ENCODE results near the gene KRTAP10-10.
"Not testable (repeated sequence)": the region's sequence is repeated elsewhere in the genome, so short reads cannot be mapped to it uniquely, and the experiment has no call there.

KRTAP10-10 gene

GRCh38 chr21:44667612-44668011 is 30.5 kb downstream of the KRTAP10-10 start:
- Histone ChIP-seq H3K9me3 (ENCODE audit: control insufficient read depth in 2 of 2, low read length in 2 of 2) (peaks cover 3 to 11% of the 10 kb centered on the region in 2 donors), H3K27ac (ENCODE audit: low read length) (no peak overlapping the region), H3K4me1 (ENCODE audit: control insufficient read depth, insufficient read depth, low read length) (no peaks in the 10 kb centered on the region), H3K4me3 (ENCODE audit: low read length in 2 of 2) (no peak overlapping the region), H3K9ac (ENCODE audit: low read length in 2 of 2) (no peak overlapping the region), H3K36me3 (ENCODE audit: control insufficient read depth in 2 of 2, insufficient read depth in 2 of 2, low read length in 2 of 2) (no peaks in the 10 kb centered on the region), H3K27me3 (ENCODE audit: control insufficient read depth in 1 of 2, insufficient read depth in 2 of 2, low read length in 2 of 2) (peaks cover 0 to 7% of the 10 kb centered on the region in 2 donors)

GRCh38 chr21:44670642-44671432 is 33.7 kb downstream of the KRTAP10-10 start:
- Histone ChIP-seq H3K36me3 (ENCODE audit: control insufficient read depth in 2 of 2, insufficient read depth in 2 of 2, low read length in 2 of 2) (no peaks in the 10 kb centered on the region), H3K9me3 (ENCODE audit: control insufficient read depth in 2 of 2, low read length in 2 of 2) (peaks cover 4 to 14% of the 10 kb centered on the region in 2 donors), H3K9ac (ENCODE audit: low read length in 2 of 2) (no peak overlapping the region), H3K4me1 (ENCODE audit: control insufficient read depth, insufficient read depth, low read length) (no peaks in the 10 kb centered on the region), H3K4me3 (ENCODE audit: low read length in 2 of 2) (no peak overlapping the region), H3K27ac (ENCODE audit: low read length) (no peak overlapping the region), H3K27me3 (ENCODE audit: control insufficient read depth in 1 of 2, insufficient read depth in 2 of 2, low read length in 2 of 2) (peaks cover 0 to 5% of the 10 kb centered on the region in 2 donors)

GRCh38 chr21:44671911-44672310 is 34.8 kb downstream of the KRTAP10-10 start:
- Histone ChIP-seq H3K9me3 (ENCODE audit: control insufficient read depth in 2 of 2, low read length in 2 of 2) (peaks cover 4 to 14% of the 10 kb centered on the region in 2 donors), H3K4me3 (ENCODE audit: low read length in 2 of 2) (no peak overlapping the region), H3K36me3 (ENCODE audit: control insufficient read depth in 2 of 2, insufficient read depth in 2 of 2, low read length in 2 of 2) (no peaks in the 10 kb centered on the region), H3K9ac (ENCODE audit: low read length in 2 of 2) (no peak overlapping the region), H3K27me3 (ENCODE audit: control insufficient read depth in 1 of 2, insufficient read depth in 2 of 2, low read length in 2 of 2) (peaks cover 0 to 3% of the 10 kb centered on the region in 2 donors), H3K4me1 (ENCODE audit: control insufficient read depth, insufficient read depth, low read length) (no peaks in the 10 kb centered on the region), H3K27ac (ENCODE audit: low read length) (no peak overlapping the region)

GRCh38 chr21:44677881-44678280 is 40.7 kb downstream of the KRTAP10-10 start:
- Histone ChIP-seq H3K27ac (ENCODE audit: low read length) (no peak overlapping the region), H3K4me1 (ENCODE audit: control insufficient read depth, insufficient read depth, low read length) (no peaks in the 10 kb centered on the region)

GRCh38 chr21:44681152-44681551 is 44.0 kb downstream of the KRTAP10-10 start:
- Histone ChIP-seq H3K27me3 (ENCODE audit: control insufficient read depth in 1 of 2, insufficient read depth in 2 of 2, low read length in 2 of 2) (peaks cover 0 to 2% of the 10 kb centered on the region in 2 donors), H3K36me3 (ENCODE audit: control insufficient read depth in 2 of 2, insufficient read depth in 2 of 2, low read length in 2 of 2) (no peaks in the 10 kb centered on the region), H3K27ac (ENCODE audit: low read length) (no peak overlapping the region), H3K4me1 (ENCODE audit: control insufficient read depth, insufficient read depth, low read length) (no peaks in the 10 kb centered on the region), H3K4me3 (ENCODE audit: low read length in 2 of 2) (no peak overlapping the region), H3K9ac (ENCODE audit: low read length in 2 of 2) (no peak overlapping the region), H3K9me3 (ENCODE audit: control insufficient read depth in 2 of 2, low read length in 2 of 2) (no peaks in the 10 kb centered on the region)

More at GRCh38 chr21:44677881-44678280, 40.7 kb downstream of the KRTAP10-10 start:
- Histone ChIP-seq H3K9ac (ENCODE audit: low read length in 2 of 2) (no peak overlapping the region), H3K4me3 (ENCODE audit: low read length in 2 of 2) (no peak overlapping the region), H3K36me3 (ENCODE audit: control insufficient read depth in 2 of 2, insufficient read depth in 2 of 2, low read length in 2 of 2) (no peaks in the 10 kb centered on the region), H3K9me3 (ENCODE audit: control insufficient read depth in 2 of 2, low read length in 2 of 2) (peaks cover 0 to 3% of the 10 kb centered on the region in 2 donors), H3K27me3 (ENCODE audit: control insufficient read depth in 1 of 2, insufficient read depth in 2 of 2, low read length in 2 of 2) (peaks cover 0 to 2% of the 10 kb centered on the region in 2 donors)

- Histone ChIP-seq H3K4me3 (ENCODE audit: low read length in 2 of 2) (no peak within 1 kb of the TSS), H3K9me3 (ENCODE audit: control insufficient read depth in 2 of 2, low read length in 2 of 2) (no peaks in the 10 kb centered on the region), H3K9ac (ENCODE audit: low read length in 2 of 2) (no peak within 1 kb of the TSS), H3K27me3 (ENCODE audit: control insufficient read depth in 1 of 2, insufficient read depth in 2 of 2, low read length in 2 of 2) (peaks cover 0 to 2% of the 10 kb centered on the region in 2 donors), H3K36me3 (ENCODE audit: control insufficient read depth in 2 of 2, insufficient read depth in 2 of 2, low read length in 2 of 2) (no peaks in the 10 kb centered on the region), H3K4me1 (ENCODE audit: control insufficient read depth, insufficient read depth, low read length) (no peaks in the 10 kb centered on the region), H3K27ac (ENCODE audit: low read length) (no peak within 1 kb of the TSS)
Measured at GRCh38 chr21:44681861-44682579, 44.9 kb downstream of the KRTAP10-10 start, which contains the start of gene KRTAP12-1. Gene KRTAP12-1 (minus strand): TSS chr21:44682163. CDS start chr21:44682123, 40 bp downstream.

- Histone ChIP-seq H3K4me1 (ENCODE audit: control insufficient read depth, insufficient read depth, low read length) (no peaks in the 10 kb centered on the region), H3K9me3 (ENCODE audit: control insufficient read depth in 2 of 2, low read length in 2 of 2) (no peaks in the 10 kb centered on the region), H3K27ac (ENCODE audit: low read length) (no peak overlapping the region), H3K9ac (ENCODE audit: low read length in 2 of 2) (no peak overlapping the region), H3K27me3 (ENCODE audit: control insufficient read depth in 1 of 2, insufficient read depth in 2 of 2, low read length in 2 of 2) (peaks cover 2 to 7% of the 10 kb centered on the region in 2 donors), H3K4me3 (ENCODE audit: low read length in 2 of 2) (no peak overlapping the region), H3K36me3 (ENCODE audit: control insufficient read depth in 2 of 2, insufficient read depth in 2 of 2, low read length in 2 of 2) (no peaks in the 10 kb centered on the region)
Measured at GRCh38 chr21:44682580-44683151, 45.5 kb downstream of the KRTAP10-10 start.

GRCh38 chr21:44684077-44684476 is 46.9 kb downstream of the KRTAP10-10 start:
- Histone ChIP-seq H3K27me3 (ENCODE audit: control insufficient read depth in 1 of 2, insufficient read depth in 2 of 2, low read length in 2 of 2) (peaks cover 3 to 8% of the 10 kb centered on the region in 2 donors), H3K4me1 (ENCODE audit: control insufficient read depth, insufficient read depth, low read length) (no peaks in the 10 kb centered on the region), H3K9ac (ENCODE audit: low read length in 2 of 2) (no peak overlapping the region), H3K4me3 (ENCODE audit: low read length in 2 of 2) (no peak overlapping the region), H3K36me3 (ENCODE audit: control insufficient read depth in 2 of 2, insufficient read depth in 2 of 2, low read length in 2 of 2) (no peaks in the 10 kb centered on the region), H3K27ac (ENCODE audit: low read length) (no peak overlapping the region), H3K9me3 (ENCODE audit: control insufficient read depth in 2 of 2, low read length in 2 of 2) (no peaks in the 10 kb centered on the region)

GRCh38 chr21:44684483-44684882 is 47.3 kb downstream of the KRTAP10-10 start:
- H3K9me3 ChIP-seq (ENCODE audit: control insufficient read depth in 2 of 2, low read length in 2 of 2): no peaks in the 10 kb centered on the region
- peaks cover 3 to 8% of the 10 kb centered on the region in 2 donors for H3K27me3 ChIP-seq (ENCODE audit: control insufficient read depth in 1 of 2, insufficient read depth in 2 of 2, low read length in 2 of 2)
- no peak overlapping the region for H3K4me3 ChIP-seq (ENCODE audit: low read length in 2 of 2)
- H3K36me3 ChIP-seq (ENCODE audit: control insufficient read depth in 2 of 2, insufficient read depth in 2 of 2, low read length in 2 of 2): no peaks in the 10 kb centered on the region
- no peaks in the 10 kb centered on the region for H3K4me1 ChIP-seq (ENCODE audit: control insufficient read depth, insufficient read depth, low read length)
- no peak overlapping the region for H3K9ac ChIP-seq (ENCODE audit: low read length in 2 of 2)
- no peak overlapping the region for H3K27ac ChIP-seq (ENCODE audit: low read length)

GRCh38 chr21:44685050-44685449 is 47.9 kb downstream of the KRTAP10-10 start:
- H3K36me3 ChIP-seq (ENCODE audit: control insufficient read depth in 2 of 2, insufficient read depth in 2 of 2, low read length in 2 of 2); H3K4me3 ChIP-seq (ENCODE audit: low read length in 2 of 2); H3K9me3 ChIP-seq (ENCODE audit: control insufficient read depth in 2 of 2, low read length in 2 of 2); H3K27ac ChIP-seq (ENCODE audit: low read length); H3K27me3 ChIP-seq (ENCODE audit: control insufficient read depth in 1 of 2, insufficient read depth in 2 of 2, low read length in 2 of 2); H3K4me1 ChIP-seq (ENCODE audit: control insufficient read depth, insufficient read depth, low read length); H3K9ac ChIP-seq (ENCODE audit: low read length in 2 of 2): not testable (repeated sequence)
